ENCODE data around the gene SYNC. TPM values are rescaled to one million over a fixed set of nuclear protein-coding genes. Genes with fewer than 3 reads are reported as not detected.
A peak's percentile ranks its signal among the peaks of the same experiment; 100 is the strongest.

Gene SYNC
- total and polyA plus RNA-seq, 12 donors: 3.2 to 35.4 (median 6.8) TPM

DNA sequence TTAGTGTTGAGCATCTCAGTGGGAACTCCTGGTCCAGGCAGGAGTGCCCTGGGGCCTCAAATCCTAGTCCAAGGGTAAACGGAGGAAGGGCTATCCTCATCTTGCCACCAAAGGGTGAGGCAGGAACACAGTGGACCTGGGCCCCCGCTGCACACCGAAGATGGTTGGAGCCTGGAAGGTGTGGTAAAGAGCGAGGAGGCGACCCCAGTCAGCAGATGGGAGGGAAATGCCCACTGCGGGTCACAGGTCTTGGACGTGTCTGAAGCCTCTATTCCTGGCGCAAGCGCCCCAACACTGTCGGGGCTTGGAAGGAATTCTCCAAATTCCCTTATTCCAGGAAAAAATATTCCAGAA lies 38.5 kb upstream of the SYNC start:
- WGBS, 4 donors: 17 to 38% (median 30%) methylated on average over 6 to 10 of the region's 10 CpGs
- H3K9me3 ChIP-seq (replicated peaks in 1 of 3): no peaks in the 10 kb centered on the region
- peaks cover 23 to 30% of the 10 kb centered on the region in 2 donors for H3K4me1 ChIP-seq (replicated peaks in 1 of 2)
- TF ChIP-seq, protein P1, sequence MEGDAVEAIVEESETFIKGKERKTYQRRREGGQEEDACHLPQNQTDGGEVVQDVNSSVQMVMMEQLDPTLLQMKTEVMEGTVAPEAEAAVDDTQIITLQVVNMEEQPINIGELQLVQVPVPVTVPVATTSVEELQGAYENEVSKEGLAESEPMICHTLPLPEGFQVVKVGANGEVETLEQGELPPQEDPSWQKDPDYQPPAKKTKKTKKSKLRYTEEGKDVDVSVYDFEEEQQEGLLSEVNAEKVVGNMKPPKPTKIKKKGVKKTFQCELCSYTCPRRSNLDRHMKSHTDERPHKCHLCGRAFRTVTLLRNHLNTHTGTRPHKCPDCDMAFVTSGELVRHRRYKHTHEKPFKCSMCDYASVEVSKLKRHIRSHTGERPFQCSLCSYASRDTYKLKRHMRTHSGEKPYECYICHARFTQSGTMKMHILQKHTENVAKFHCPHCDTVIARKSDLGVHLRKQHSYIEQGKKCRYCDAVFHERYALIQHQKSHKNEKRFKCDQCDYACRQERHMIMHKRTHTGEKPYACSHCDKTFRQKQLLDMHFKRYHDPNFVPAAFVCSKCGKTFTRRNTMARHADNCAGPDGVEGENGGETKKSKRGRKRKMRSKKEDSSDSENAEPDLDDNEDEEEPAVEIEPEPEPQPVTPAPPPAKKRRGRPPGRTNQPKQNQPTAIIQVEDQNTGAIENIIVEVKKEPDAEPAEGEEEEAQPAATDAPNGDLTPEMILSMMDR (IDR thresholded peaks at IDR 0.05): no peak
- TF ChIP-seq POLR2A (IDR thresholded peaks at IDR 0.05): no peak
- DNase-seq: no peak
- intact Hi-C loops (cut with DNase I): no loop called here
- H3K27me3 ChIP-seq: no peaks in the 10 kb centered on the region
- H3K36me3 ChIP-seq (replicated peaks in 1 of 2): no peaks in the 10 kb centered on the region
- H3K27ac ChIP-seq: peak overlapping the region; percentile 52 to 94 (median 79)
- H3K4me3 ChIP-seq: peak overlapping the region in 2 of 4 donors; percentile 78 to 98

DNA sequence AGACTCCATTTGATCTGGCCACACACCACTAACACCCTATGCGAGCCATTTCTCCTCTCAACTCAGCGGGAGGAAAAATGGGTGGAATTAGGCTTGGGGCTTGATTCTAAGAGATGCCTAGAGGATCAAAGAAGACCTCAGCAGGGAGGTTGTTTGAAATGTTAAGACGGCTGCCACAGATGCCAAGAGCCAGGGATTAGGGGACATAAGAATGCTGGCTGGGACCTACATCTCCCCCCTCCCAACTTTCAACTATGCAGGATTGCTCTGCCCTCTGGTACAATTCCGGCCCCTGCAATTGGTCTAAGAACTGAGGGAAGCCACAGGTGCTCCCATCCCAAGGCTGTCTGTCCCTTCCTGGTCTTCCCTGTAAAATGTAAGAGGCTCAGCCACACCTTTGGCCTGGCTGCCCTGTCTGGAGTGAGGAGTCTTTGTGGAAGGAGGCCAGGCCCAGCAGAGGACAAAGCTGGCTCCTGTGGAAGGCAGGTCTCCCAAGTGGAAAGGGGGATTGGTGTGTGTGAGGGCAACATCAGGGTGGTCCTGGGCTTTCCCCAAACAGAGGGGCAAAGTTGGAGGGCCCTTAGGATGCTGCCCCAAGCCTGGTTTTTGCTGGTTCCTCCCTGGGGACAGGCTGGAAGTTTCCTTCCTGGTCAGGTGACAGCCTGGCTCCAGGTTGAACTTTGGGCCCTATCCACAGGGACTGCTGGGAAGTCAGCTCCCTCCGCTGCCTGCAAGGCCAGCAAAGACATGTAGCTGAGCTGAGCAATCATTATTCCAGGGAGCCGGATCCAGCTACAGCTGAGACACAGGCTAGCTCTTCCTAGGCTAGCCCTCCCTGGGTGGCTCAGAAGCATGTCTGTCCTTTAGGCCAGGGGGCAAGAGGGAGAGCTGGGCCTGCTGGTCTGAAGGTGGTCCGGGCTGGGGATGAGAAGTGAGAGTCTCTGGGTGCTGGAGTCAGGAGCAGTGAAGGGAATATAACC lies 34.5 kb upstream of the SYNC start:
- WGBS, 4 donors: 74 to 84% (median 78%) methylated on average over 6 to 7 of the region's 7 CpGs
- Histone ChIP-seq H3K9me3 (replicated peaks in 1 of 3) (no peaks in the 10 kb centered on the region), H3K4me1 (replicated peaks in 1 of 2) (peaks cover 5 to 7% of the 10 kb centered on the region in 2 donors), H3K36me3 (replicated peaks in 1 of 2) (no peaks in the 10 kb centered on the region), H3K27me3 (no peaks in the 10 kb centered on the region), H3K4me3 (no peak overlapping the region), H3K27ac (peak overlapping the region in 2 of 5 donors; percentile 0 to 68)
- peak in 4 of 7 donors; percentile 51 to 60 (median 54) for DNase-seq
- no peak for TF ChIP-seq POLR2A (IDR thresholded peaks at IDR 0.05)
- TF ChIP-seq, protein P1 (IDR thresholded peaks at IDR 0.05): no peak
- intact Hi-C loops (cut with DNase I): no loop called here

DNA sequence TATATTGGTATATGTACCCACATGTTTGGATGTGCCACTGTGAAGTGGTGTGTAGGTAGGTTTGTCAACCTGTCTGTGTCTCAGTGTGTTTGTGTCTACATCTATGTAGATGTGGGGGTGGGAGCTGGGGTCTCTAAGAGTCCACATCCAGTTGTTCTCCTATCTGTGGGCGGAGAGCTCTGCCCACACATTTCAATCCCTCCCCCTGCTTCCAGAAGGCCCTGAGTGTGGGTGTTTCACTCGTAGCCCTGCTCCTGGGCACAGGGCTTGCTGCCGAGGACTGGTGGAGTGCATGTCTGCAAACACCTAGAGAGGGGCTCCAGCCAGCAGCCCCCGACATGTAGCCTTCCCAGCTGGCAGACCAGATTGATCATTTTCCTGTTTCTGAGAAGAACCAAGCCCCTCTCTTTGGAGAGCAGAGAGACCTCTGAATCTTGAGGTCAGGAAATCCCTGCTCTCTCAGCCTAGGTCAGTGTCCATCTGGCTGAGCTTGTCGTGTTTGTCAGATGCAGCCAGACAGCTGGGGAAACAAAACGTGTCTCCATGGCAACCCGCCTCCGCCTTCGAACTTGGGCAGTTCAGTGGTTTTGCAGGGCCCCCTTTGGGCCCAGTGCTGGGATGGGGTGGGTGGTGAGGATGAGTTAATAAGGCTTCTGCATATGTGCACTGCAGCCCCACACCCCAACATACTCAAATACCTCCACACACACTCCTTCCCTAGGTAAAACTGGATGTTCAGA lies 31.2 kb upstream of the SYNC start:
- Histone ChIP-seq H3K36me3 (replicated peaks in 1 of 2) (no peaks in the 10 kb centered on the region), H3K9me3 (replicated peaks in 1 of 3) (no peaks in the 10 kb centered on the region), H3K27me3 (no peaks in the 10 kb centered on the region), H3K27ac (no peak overlapping the region), H3K4me3 (no peak overlapping the region), H3K4me1 (replicated peaks in 1 of 2) (peaks cover 18 to 21% of the 10 kb centered on the region in 2 donors)
- intact Hi-C loops (cut with DNase I): no loop called here
- no peak for DNase-seq
- no peak for TF ChIP-seq POLR2A (IDR thresholded peaks at IDR 0.05)
- TF ChIP-seq, protein P1 (IDR thresholded peaks at IDR 0.05): no peak
- WGBS, 4 donors: 63 to 71% (median 71%) methylated on average over 5 to 9 of the region's 9 CpGs

Measured in adrenal gland (tissue), 12 donors.